Measurements from ENCODE around the gene PPCDC.

The PPCDC gene

DNA sequence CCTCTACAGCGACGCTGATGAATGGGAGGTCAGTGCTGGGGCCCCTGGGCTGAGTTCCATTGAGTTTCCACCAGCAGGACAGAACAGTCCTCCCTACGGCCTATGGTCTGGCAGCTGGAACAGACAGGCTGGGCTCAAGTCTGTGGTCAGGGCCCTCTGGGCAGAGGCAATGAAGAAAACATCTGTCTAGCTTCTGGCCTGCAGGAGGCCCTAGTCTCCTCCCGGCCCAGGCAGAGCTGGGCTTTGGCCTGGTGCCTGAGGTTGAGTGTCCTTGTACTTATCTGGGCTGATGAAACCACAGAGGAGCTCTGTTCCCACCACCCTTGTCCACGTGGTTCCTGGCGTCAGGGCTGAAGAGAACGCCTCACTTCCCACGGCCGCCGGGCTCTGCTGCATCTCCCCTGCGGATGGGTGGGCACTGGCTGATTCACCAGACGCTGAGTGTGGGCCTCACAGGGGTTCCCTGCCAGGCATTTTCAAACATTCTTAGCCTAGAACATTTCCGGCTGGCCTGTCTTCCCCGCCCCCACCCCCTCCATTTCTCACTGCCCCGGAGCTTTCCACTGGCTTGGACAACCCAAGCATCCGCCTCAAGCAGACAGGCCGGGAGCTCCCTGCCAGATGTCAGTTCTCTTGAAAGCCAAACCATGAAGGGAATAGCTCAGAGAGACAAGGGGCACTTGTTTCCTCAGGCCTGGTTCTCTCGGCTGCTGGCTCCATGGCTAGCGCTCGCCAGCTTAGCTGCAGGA lies 20.3 kb downstream of the PPCDC start:
- DNase-seq (ENCODE audit: low spot score), result peak; percentile 99

DNA sequence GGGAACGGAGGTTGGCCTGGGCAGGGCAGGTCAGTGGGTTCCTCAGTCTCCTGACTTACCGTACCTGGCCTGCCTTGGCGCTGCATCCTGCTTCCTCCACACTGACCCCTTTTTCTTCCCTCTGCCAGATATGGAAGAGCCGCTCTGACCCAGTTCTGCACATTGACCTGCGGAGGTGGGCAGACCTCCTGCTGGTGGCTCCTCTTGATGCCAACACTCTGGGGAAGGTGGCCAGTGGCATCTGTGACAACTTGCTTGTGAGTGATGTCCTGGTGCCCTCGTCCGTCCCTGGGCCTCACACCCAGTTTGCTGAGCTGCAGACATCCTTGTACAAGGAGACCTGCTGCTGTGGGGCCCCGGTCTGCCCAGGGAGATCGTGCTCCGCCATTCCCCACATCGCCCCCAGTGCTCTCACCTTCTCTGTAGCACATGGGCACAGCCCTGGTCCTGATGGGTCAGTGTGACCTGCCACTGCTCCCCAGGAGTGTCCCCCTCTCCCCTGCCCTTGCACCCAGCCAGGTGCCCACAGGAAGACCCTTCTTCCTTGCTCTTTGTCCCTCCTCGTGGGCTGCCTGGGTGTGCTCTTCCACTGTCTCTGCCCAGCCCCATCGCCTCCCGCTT lies 21.0 kb downstream of the PPCDC start:
- DNase-seq (ENCODE audit: low spot score), result no peak

DNA sequence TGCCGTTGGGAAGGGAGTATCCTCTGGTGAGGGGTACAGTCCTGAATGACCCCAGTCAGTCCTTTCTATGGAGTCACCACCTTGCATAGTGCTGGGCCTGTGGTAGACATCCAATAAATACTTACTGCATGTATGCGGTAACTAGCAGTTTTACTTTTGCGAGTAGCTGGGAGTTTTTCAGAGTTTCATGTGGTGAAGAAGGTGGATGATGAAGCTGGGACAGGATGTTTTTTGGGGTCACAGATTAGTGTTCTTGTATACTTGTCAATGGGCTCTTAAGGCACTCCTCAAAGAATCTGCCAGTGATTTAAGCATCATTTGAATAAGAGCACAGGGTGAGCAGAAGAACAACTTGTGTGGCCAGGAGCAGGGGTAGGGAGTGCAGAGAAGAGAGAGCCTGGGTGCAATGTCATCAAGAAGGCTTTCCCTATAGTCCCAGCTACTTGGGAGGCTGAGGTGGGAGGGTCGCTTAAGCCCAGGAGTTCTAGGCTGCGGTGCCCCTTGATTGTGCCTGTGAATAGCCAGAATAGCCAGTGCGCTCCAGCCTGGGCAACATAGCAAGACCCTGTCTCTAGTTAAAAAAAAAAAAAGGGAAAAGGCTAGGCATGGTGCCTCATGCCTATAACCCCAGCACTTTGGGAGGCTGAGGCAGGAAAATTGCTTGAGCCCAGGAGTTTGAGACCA lies 22.1 kb downstream of the PPCDC start:
- no peak for DNase-seq (ENCODE audit: low spot score)

- DNase-seq (ENCODE audit: low spot score), result no peak
Observed at GRCh38 chr15:75048394-75048793, 25.0 kb downstream of the PPCDC start.

DNA sequence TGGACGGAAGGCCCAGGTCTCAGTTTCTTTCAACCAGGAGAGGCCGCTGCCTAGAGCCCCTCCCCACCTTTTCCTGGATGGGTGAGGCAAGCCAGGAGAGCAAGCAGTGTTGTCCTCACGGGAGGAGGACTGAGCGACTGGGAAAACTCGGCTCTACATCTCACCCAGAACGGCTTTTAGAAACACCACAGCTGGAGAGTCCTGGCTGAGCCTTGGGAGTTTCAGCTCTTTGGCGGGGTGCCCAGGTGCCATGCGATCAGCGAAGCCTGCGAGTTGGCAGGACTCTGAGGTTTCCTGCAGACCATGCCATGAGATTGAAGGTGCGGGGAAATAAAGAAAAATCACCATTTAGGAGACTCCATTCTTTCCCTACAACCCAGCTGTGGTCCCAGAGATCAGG lies 26.0 kb downstream of the PPCDC start:
- DNase-seq (ENCODE audit: low spot score), result peak; percentile 52

- no peak for DNase-seq (ENCODE audit: low spot score)
Observed at GRCh38 chr15:75050283-75050682, 26.9 kb downstream of the PPCDC start.

GRCh38 chr15:75051191-75051608 lies 27.8 kb downstream of the PPCDC start:
- DNase-seq (ENCODE audit: low spot score), result no peak

- DNase-seq (ENCODE audit: low spot score), result no peak
Observed at GRCh38 chr15:75051711-75052110, 28.3 kb downstream of the PPCDC start.

DNA sequence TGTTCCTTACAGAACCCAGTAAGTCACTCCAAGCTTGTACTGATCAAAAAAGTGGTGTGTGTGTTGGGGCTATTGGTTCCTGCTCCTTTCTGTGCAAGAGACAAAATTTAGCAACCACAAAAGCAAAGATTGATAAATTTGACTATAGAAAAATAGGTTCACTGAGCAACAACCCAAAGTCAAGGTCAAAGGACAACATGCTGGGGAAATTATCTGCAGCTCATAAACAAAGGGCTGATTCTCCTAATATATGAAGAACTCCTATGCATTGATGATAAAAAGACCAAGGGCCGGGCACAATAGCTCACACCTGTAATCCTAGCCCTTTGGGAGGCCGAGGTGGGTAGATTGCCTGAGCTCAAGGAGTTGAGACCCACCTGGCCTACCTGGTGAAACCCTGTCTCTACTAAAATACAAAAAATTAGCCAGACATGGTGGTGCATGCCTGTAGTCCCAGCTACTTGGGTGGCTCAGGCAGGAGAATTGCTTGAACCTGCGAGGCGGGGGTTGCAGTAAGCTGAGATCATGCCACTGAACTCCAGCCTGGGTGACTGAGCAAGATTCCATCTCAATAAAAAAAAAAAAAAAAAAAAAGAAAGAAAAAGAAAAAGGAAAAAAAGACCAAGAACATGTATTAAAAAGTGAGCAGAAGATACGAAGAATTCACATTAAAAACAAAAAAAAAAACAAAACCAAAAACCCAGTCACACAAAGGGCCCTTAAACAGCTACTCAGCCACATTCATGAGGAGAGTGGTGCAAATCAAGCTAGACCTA lies 29.8 kb downstream of the PPCDC start:
- no peak for DNase-seq (ENCODE audit: low spot score)

- DNase-seq (ENCODE audit: low spot score), result no peak
Observed at GRCh38 chr15:75053748-75054125, 30.3 kb downstream of the PPCDC start.

DNA sequence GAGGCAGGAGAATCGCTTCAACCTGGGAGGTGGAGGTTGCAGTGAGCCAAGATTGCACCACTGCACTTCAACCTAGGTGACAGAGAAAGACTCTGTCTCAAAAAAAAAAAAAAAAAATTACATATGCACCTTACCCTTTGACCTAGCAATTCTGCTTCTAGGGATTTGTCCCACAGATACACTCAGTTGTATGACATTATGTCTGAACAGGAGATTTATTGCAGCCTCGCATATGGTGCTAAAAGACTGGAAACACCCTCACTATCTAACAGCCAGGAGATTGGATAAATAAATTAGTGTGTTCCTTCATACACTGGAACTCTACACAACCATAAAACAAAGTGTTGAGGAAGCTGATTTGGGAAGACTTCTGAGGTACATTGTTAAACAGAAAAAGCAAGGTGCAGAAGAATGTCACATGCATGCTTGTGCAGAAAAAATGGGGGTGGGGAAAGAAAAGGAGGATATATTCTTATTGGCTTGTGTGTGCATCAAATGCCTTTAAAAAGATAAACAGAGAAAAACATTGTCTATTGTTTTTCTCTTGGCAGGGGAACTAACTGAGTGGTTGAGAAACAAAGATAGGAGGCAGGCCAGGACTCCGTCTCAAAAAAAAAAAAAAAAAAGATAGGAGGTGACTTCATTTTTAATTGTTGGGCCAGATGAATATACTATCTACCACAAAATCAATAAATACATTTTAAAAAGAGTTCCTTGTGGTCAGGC lies 30.9 kb downstream of the PPCDC start:
- DNase-seq (ENCODE audit: low spot score), result peak; percentile 75

DNA sequence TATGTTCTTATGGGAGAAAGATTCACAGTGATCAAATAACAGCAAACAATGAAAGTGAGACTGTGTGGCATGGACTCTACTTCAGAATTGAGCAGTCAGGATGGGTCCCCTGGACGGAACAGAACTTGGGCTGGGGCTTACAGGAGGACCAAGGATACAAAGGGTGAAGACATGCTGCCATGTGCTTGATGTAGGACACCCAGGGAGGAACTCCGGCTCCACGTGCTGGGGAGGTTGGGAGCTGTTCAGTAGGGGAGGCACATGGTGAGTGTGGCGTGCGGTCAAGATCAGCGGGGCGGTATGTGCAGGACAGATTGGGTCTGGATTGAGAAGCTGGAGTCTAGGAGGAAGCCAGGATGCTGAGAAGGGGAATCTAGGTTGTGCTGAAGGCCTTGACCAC lies 32.6 kb downstream of the PPCDC start:
- DNase-seq (ENCODE audit: low spot score), result no peak

GRCh38 chr15:75058127-75058905 lies 34.9 kb downstream of the PPCDC start:
- DNase-seq (ENCODE audit: low spot score), result no peak

DNA sequence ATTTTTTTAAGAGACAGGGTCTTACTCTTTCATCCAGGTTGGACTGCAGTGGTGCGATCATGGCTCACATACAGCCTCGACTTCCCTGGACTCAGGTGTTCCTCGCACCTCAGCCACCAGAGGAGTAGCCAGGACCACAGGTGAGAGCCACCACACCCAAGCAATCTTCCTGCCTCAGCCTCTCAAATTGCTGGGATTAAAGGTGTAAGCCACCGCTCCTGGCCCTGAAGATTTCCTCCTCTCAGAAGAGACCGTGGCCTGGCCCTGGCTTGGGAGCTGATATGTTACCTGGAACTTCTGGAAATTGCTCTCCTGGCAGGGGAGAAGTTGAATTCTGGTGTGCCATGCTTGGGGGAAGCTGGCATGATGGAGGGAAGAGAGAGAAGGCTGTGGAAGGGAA lies 36.2 kb downstream of the PPCDC start:
- no peak for DNase-seq (ENCODE audit: low spot score)

DNA sequence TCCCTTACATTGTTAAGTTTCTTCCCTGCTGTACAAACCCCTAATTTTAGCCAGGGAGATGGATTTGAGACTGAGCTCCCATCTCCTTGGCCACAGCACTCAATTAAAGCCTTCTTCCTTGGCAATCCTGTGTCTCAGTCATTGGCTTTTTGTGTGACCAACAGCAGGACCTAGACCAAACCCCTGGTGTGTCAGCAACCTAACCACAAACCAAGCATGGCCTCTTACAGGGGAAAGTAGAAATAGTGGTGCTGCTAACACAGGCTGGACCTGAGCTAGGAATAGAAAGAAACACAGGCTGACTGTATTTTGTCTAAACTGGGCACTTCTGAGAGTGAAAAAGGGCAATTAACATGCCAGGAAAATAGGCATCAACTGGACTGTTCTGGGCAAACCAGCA lies 37.9 kb downstream of the PPCDC start:
- DNase-seq (ENCODE audit: low spot score), result no peak

DNA sequence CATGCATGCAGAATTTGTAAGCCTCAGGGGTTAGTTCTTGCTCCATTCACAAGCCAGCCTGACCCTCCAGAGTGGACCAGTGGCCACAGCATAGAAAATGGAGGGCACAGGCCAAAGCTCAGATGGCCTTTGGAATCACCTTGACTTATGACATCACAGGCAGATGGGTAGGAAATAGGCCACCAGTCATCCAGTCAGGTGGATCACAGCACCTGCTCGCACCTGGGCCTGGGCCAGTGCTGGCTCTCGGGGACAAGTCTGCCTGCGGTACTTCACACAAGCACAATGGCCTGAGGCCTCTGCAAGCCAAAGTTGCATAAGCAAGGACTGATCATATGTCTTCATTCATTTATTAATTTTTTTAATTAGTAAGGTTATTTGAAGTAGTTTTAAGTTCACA lies 39.3 kb downstream of the PPCDC start:
- no peak for DNase-seq (ENCODE audit: low spot score)

DNA sequence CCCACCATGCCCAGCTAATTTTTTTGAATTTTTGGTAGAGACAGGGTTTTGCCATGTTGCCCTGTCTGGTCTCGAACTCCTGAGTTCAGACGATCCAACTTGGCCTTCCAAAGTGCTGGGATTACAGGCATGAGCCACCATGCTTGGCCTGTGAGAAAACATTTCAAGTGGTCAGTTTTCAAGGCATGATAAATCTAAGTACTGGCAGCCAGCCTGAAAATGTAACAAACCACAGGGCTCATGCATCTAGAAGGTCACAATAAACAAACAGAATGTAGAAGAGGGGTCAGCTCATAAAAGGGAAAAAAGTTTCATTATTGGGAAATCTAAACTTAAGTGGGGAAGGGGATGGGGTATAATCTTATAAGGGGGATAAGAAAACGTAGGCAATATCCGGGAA lies 39.9 kb downstream of the PPCDC start:
- no peak for DNase-seq (ENCODE audit: low spot score)

- DNase-seq (ENCODE audit: low spot score), result no peak
Observed at GRCh38 chr15:75063889-75064288, 40.5 kb downstream of the PPCDC start.

DNA sequence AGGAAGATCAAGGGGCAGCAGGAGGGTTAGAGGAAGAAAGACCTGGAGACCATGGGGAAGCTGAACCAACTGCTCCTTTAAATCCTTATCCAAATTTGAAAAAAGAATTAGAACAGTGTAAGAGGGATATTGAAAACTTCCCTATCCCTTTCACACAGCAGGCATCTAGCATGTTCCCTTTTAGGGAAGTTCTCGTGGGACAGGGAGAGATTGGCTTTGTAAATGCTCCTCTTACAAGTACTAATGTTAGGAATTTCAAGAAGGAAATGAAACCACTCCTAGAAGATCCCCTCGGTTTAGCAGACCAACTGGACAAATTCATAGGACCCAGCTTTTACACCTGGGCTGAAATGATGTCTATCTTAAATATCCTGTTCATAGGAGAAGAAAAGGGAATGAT lies 41.5 kb downstream of the PPCDC start:
- no peak for DNase-seq (ENCODE audit: low spot score)

DNA sequence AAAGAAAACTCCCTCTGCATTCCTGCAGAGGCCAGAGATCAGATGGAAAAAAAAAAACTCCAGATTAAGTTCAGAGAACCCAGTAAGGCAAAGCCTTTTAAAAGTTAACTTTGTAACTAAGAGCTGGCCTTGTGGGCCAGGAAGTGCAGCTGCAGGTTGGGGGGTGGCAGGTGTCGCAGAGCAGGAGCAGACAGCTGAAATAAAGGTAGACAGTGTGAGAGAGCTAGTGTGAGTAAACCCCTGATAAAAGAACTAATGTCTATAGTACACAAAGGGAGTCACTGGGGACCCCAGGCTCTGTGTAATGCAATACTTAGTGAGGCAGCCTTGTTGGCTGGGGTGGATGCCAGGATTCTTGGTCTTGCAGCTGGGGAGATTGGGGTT lies 42.1 kb downstream of the PPCDC start:
- no peak for DNase-seq (ENCODE audit: low spot score)

GRCh38 chr15:75065851-75066509 lies 42.6 kb downstream of the PPCDC start:
- no peak for DNase-seq (ENCODE audit: low spot score)
